Lung (tissue), 12 donors: ENCODE data around the gene ANTXR2. TPM values are rescaled to one million over a fixed set of nuclear protein-coding genes. Genes with fewer than 3 reads are reported as not detected.

ENCODE experiments used
- ATAC-seq: fragments of 200-7000 bp; cut with Tn5 transposase; one replicate; pipeline ENCODE4 v1.9.1; 2020; ENCODE audit warnings: moderate number of reproducible peaks; ENCODE audit not compliant: insufficient read depth, low FRiP score
- DNase-seq, 3 donors: peaks; one replicate each; pipeline ENCODE4 v3.0.0-alpha.2; 2013 to 2017
- H3K27ac ChIP-seq, 2 donors: one replicate each; pipeline ENCODE4 v1.5.1; 2013; ENCODE audit warnings: mild to moderate bottlenecking in 2 of 2, moderate library complexity in 2 of 2, control low read depth in 1 of 2, inconsistent platforms in 1 of 2, low read depth in 1 of 2, low read length in 1 of 2
- H3K27me3 ChIP-seq, 3 donors: one replicate each; pipeline ENCODE4 v1.5.1; 2013; ENCODE audit warnings: low read length in 2 of 3; ENCODE audit not compliant: control insufficient read depth in 3 of 3, insufficient read depth in 3 of 3
- H3K36me3 ChIP-seq, 4 donors: one replicate each; pipeline ENCODE4 v1.5.1; 2013; ENCODE audit warnings: low read length in 4 of 4, mild to moderate bottlenecking in 1 of 4, moderate library complexity in 1 of 4; ENCODE audit not compliant: control insufficient read depth in 4 of 4, insufficient read depth in 4 of 4
- H3K4me1 ChIP-seq, 5 donors: one replicate each; pipeline ENCODE4 v1.5.1; 2013; ENCODE audit warnings: low read length in 5 of 5, mild to moderate bottlenecking in 2 of 5, moderate library complexity in 1 of 5; ENCODE audit not compliant: control insufficient read depth in 5 of 5, insufficient read depth in 5 of 5
- H3K4me3 ChIP-seq: one replicate; pipeline ENCODE4 v1.5.1; 2013; ENCODE audit warnings: mild to moderate bottlenecking, control low read depth, moderate library complexity
- H3K9ac ChIP-seq, 2 donors: one replicate each; pipeline ENCODE4 v1.5.1; 2013; ENCODE audit warnings: low read length in 2 of 2, control low read depth in 1 of 2; ENCODE audit not compliant: insufficient read depth in 1 of 2
- H3K9me3 ChIP-seq, 4 donors: one replicate each; pipeline ENCODE4 v1.5.1; 2013; ENCODE audit warnings: low read length in 3 of 4, mild to moderate bottlenecking in 1 of 4, moderate library complexity in 1 of 4; ENCODE audit not compliant: control insufficient read depth in 4 of 4, insufficient read depth in 3 of 4
- CTCF ChIP-seq: IDR thresholded peaks from 2 replicates; pipeline ENCODE4 v1.5.1; 2012; ENCODE audit warnings: mild to moderate bottlenecking; ENCODE audit errors: control extremely low read depth, extremely low read depth
- WGBS, 2 donors: extraction: QIAGEN DNeasy Blood & Tissue Kit; methylation state at CpG; one replicate each; pipeline ENCODE4 v1.1.7; 2013; 5-methylcytosine and 5-hydroxymethylcytosine counted together
- polyA plus RNA-seq, 2 donors: library from polyadenylated mRNA; stranded (reverse); fragments of 200-250 nt; gene quantifications; one replicate each; pipeline ENCODE4 v1.2.1, GENCODE V29; 2013
- total RNA-seq, 2 donors: library from RNA; depleted of rRNA in 1 of 2; stranded (reverse); fragments of >200 nt in 1 of 2; gene quantifications; one replicate each; pipeline ENCODE4 v1.2.1, GENCODE V29; 2014 to 2021
- donor health status: control.
- donor health status: control.
- donor health status: Bipolar disorder and iron deficiency.
- donor health status: healthy.
- donor health status: DM: yes; HTN: yes; CAD: no.

The ANTXR2 gene
- total and polyA plus RNA-seq, 4 donors = 4.8 to 47.2 (median 28.6) TPM

DNA sequence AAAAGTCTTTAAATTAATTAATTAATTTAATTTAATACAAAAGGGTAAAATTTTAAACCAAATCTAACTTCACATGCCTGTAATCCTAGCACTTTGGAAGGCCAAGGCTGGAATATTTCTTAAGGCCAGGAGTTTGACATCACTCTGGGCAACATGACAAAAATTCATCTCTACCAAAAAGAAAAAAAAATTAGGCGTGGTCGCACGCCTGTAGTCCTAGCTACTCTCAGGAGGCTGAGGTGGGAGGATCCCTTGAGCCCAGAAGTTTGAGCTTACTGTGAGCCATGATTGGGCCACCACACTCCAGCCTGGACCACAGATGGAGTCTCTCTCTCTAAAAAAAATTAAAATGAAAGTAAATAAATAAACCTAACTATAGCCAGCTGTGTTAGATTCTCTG is 39.2 kb upstream of the ANTXR2 start:
- DNase-seq (no peak), ATAC-seq (no peak)
- Histone ChIP-seq H3K9ac (no peak overlapping the region), H3K27me3 (no peaks in the 10 kb centered on the region), H3K4me3 (no peak overlapping the region), H3K9me3 (peaks cover 0 to 2% (median 0%) of the 10 kb centered on the region in 4 donors), H3K27ac (no peak overlapping the region), H3K36me3 (no peaks in the 10 kb centered on the region), H3K4me1 (no peaks in the 10 kb centered on the region)
- 91 to 95% methylated on average over 3 of the region's 3 CpGs for WGBS, 2 donors
- TF ChIP-seq CTCF = no peak

DNA sequence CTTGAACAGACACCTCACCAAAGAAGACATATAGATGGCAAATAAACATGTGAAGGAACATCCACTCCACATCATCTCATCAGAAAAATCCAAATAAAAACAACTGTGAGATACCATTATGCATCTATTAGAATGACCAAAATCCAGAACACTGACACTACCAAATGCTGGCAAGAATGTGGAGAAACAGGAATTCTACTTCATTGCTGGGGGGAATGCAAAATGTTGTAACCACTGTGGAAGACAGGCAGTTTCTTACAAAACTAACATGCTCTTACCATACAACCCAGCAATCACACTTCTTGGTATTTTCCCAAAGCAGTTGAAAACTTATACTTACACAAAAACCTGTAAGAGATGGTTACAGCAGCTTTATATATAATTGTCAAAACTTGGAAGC is 38.2 kb upstream of the ANTXR2 start:
- ATAC-seq = no peak
- no peak for TF ChIP-seq CTCF

DNA sequence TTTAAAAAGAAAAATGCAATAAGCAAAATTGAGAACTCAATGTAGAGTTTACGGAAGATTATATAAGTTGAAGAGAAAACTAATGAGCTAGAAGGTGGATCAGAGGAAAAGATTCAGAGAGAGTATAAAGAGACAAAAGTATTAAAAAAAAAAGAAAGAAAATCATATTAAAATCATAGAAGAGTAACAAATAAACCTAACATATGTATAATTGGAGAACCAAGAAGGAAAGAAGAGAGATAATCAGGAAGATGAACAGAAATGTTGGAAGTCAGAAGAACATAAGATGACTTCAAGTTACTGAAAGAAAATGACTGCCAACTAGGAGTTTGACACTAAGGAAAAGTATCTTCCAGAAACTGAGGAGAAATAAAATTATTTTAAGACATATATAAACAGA is 34.3 kb upstream of the ANTXR2 start:
- H3K36me3 ChIP-seq = no peaks in the 10 kb centered on the region
- H3K27me3 ChIP-seq = no peaks in the 10 kb centered on the region
- H3K27ac ChIP-seq = no peak overlapping the region
- H3K9me3 ChIP-seq = peaks cover 0 to 2% (median 0%) of the 10 kb centered on the region in 4 donors
- no peak overlapping the region for H3K9ac ChIP-seq
- WGBS, 2 donors = 97 to 100% methylated on average over 1 of the region's 1 CpG
- H3K4me3 ChIP-seq = no peak overlapping the region
- no peak for DNase-seq
- H3K4me1 ChIP-seq = no peaks in the 10 kb centered on the region
- no peak for ATAC-seq
- no peak for TF ChIP-seq CTCF

More for the DNA sequence above, 38.2 kb upstream of the ANTXR2 start:
- Histone ChIP-seq H3K4me1 (no peaks in the 10 kb centered on the region), H3K27me3 (no peaks in the 10 kb centered on the region), H3K9me3 (peaks cover 0 to 2% (median 1%) of the 10 kb centered on the region in 4 donors), H3K9ac (no peak overlapping the region), H3K4me3 (no peak overlapping the region), H3K36me3 (no peaks in the 10 kb centered on the region), H3K27ac (no peak overlapping the region)
- DNase-seq = no peak

DNA sequence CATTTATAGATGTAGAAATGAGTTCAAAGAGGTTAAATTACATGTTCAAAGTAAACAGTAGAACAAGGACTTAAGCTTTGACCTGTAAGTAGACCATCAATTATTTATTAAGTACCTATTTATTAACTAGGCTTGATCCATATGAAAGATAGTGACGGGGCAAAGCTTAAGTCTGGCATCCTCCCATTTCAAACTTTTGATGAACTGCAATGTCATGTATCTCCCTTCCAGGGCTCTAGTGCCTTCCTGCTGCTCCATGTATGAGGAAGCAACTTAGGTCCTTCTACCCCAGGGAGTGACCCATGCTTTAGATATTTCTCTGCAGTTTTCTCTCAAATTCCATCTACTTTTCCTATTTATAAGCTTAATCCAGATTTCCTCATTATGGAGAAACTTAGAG is 31.9 kb upstream of the ANTXR2 start:
- H3K4me3 ChIP-seq = no peak overlapping the region
- no peak overlapping the region for H3K27ac ChIP-seq
- DNase-seq = no peak
- no peak overlapping the region for H3K9ac ChIP-seq
- no peaks in the 10 kb centered on the region for H3K4me1 ChIP-seq
- H3K9me3 ChIP-seq = peaks cover 0 to 2% (median 0%) of the 10 kb centered on the region in 4 donors
- 66 to 71% methylated on average over 1 of the region's 1 CpG for WGBS, 2 donors
- TF ChIP-seq CTCF = no peak
- no peaks in the 10 kb centered on the region for H3K36me3 ChIP-seq
- no peak for ATAC-seq
- no peaks in the 10 kb centered on the region for H3K27me3 ChIP-seq
